Fibroblast of lung (primary cell): ENCODE measurements around the gene GNS. TPM values are rescaled to one million over a fixed set of nuclear protein-coding genes. Genes with fewer than 3 reads are reported as not detected.
A peak's percentile ranks its signal among the peaks of the same experiment; 100 is the strongest.

ENCODE experiments used
- DNase-seq, 2 donors: peaks; one replicate each; pipeline versions ENCODE4 v3.0.0 to v3.0.0-alpha.2; 2010; ENCODE audit warnings: low read depth in 2 of 2
- H2AFZ ChIP-seq: 2 replicates; pipeline ENCODE4 v1.5.1; 2012; ENCODE audit warnings: low read length, control low read depth, inconsistent platforms
- H3K27ac ChIP-seq: 2 replicates; pipeline ENCODE4 v1.5.1; 2011; ENCODE audit warnings: low read length, control low read depth; ENCODE audit not compliant: insufficient read depth
- H3K27me3 ChIP-seq: 2 replicates; pipeline ENCODE4 v1.5.1; 2011; ENCODE audit warnings: mild to moderate bottlenecking, low read length; ENCODE audit not compliant: control insufficient read depth, insufficient read depth
- H3K36me3 ChIP-seq: 2 replicates; pipeline ENCODE4 v1.5.1; 2011; ENCODE audit warnings: low read length; ENCODE audit not compliant: control insufficient read depth, insufficient read depth
- H3K4me1 ChIP-seq: 2 replicates; pipeline ENCODE4 v1.5.1; 2011; ENCODE audit warnings: low read length; ENCODE audit not compliant: control insufficient read depth, insufficient read depth; ENCODE audit errors: extremely low read depth
- H3K4me2 ChIP-seq: 2 replicates; pipeline ENCODE4 v1.5.1; 2011; ENCODE audit warnings: low read length, control low read depth; ENCODE audit not compliant: insufficient read depth; ENCODE audit errors: extremely low read depth
- H3K4me3 ChIP-seq, 4 experiments: fragments of 200-600 bp in 1 of 4; sonication (generic) in 1 of 4; replicated peaks in 1 of 4; 2 replicates each; pipeline ENCODE4 v1.5.1; 2011 to 2016; ENCODE audit warnings: low read length in 4 of 4, low read depth in 3 of 4, mild to moderate bottlenecking in 3 of 4, control low read depth in 2 of 4, inconsistent platforms in 1 of 4, mixed read lengths in 1 of 4; ENCODE audit not compliant: insufficient read depth in 1 of 4; ENCODE audit errors: control extremely low read depth in 1 of 4
- H3K79me2 ChIP-seq: 2 replicates; pipeline ENCODE4 v1.5.1; 2012; ENCODE audit warnings: mild to moderate bottlenecking, low read length, inconsistent platforms; ENCODE audit not compliant: control insufficient read depth, insufficient read depth
- H3K9ac ChIP-seq: 2 replicates; pipeline ENCODE4 v1.5.1; 2011; ENCODE audit warnings: mild to moderate bottlenecking, low read length, control low read depth; ENCODE audit not compliant: insufficient read depth
- H3K9me3 ChIP-seq: 2 replicates; pipeline ENCODE4 v1.5.1; 2012; ENCODE audit warnings: low read depth, low read length; ENCODE audit not compliant: control insufficient read depth, insufficient read depth
- H4K20me1 ChIP-seq: 2 replicates; pipeline ENCODE4 v1.5.1; 2011; ENCODE audit warnings: low read length; ENCODE audit not compliant: control insufficient read depth, insufficient read depth; ENCODE audit errors: extremely low read depth
- CTCF ChIP-seq, 2 donors: IDR thresholded peaks in 1 of 2; conservative IDR thresholded peaks in 1 of 2; 1 replicate in 1 of 2; 2 replicates in 1 of 2; pipeline ENCODE4 v1.5.1; 2011 to 2012; ENCODE audit warnings: low read length in 2 of 2, control low read depth in 1 of 2, inconsistent platforms in 1 of 2, low read depth in 1 of 2, mild to moderate bottlenecking in 1 of 2
- EZH2 ChIP-seq: IDR thresholded peaks from 2 replicates; pipeline ENCODE4 v1.5.1; 2012; ENCODE audit warnings: low read length, control low read depth, mild to moderate bottlenecking; ENCODE audit errors: missing control alignments
- polyA plus RNA-seq, 2 donors: library from polyadenylated mRNA; depleted of rRNA in 1 of 2; stranded (reverse) in 1 of 2; unstranded in 1 of 2; fragments of >200 nt; gene quantifications; 2 replicates each; pipeline ENCODE4 v1.2.1, GENCODE V29; 2011 to 2012; ENCODE audit warnings: missing spikeins in 1 of 2
- total RNA-seq: library from RNA; depleted of rRNA; stranded (reverse); fragments of >200 nt; gene quantifications from 2 replicates; pipeline ENCODE4 v1.2.1, GENCODE V29; 2014

GNS gene
- total and polyA plus RNA-seq, 2 donors (not counting 1 experiment from before 2014, with no cell fraction given) = 219 to 249 TPM

GRCh38 chr12:64696080-64696741 is 63.0 kb downstream of the GNS start:
- Histone ChIP-seq H4K20me1 (no peaks in the 10 kb centered on the region), H3K27ac (no peak overlapping the region), H3K4me3 (no peak overlapping the region), H3K79me2 (no peaks in the 10 kb centered on the region), H3K4me1 (no peaks in the 10 kb centered on the region), H3K9ac (no peak overlapping the region), H3K27me3 (no peaks in the 10 kb centered on the region), H3K4me2 (no peak overlapping the region), H3K9me3 (no peaks in the 10 kb centered on the region), H2AFZ (no peak overlapping the region), H3K36me3 (peaks cover 5% of the 10 kb centered on the region)
- TF ChIP-seq CTCF (conservative IDR thresholded peaks at IDR 0.05 in 1 of 2, IDR thresholded peaks at IDR 0.05 in 1 of 2; ENCODE audit: low read depth in 1 of 2, low read length in 2 of 2) (peak; percentile 26 to 32), EZH2 (no peak)
- DNase-seq = peak; percentile 19 to 66

DNA sequence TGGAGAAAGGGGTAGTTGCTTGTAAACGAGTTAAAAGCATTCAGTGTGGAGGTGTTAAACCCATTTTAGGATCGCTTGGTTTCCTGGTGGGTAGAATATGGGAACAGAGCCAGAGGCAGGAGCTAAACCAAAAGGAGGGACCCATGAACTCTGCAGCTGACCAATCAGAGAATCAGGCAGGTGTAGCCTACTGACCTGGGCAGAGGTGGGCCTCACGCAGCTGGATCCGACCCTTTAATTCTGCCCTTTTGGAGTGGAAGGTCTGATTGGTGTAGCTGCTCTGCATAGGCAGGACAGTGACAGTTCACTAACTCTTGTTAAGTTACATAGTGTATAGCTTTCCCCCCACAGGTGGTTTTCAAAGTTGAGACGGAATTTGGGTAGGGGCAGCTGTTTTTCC is 63.7 kb downstream of the GNS start:
- no peaks in the 10 kb centered on the region for H3K9me3 ChIP-seq
- H3K4me2 ChIP-seq = no peak overlapping the region
- no peaks in the 10 kb centered on the region for H3K4me1 ChIP-seq
- no peaks in the 10 kb centered on the region for H3K27me3 ChIP-seq
- TF ChIP-seq CTCF (conservative IDR thresholded peaks at IDR 0.05 in 1 of 2, IDR thresholded peaks at IDR 0.05 in 1 of 2; ENCODE audit: low read depth in 1 of 2, low read length in 2 of 2) (no peak), EZH2 (no peak)
- H3K27ac ChIP-seq = no peak overlapping the region
- H4K20me1 ChIP-seq = no peaks in the 10 kb centered on the region
- no peak overlapping the region for H3K4me3 ChIP-seq
- H3K79me2 ChIP-seq = no peaks in the 10 kb centered on the region
- H3K9ac ChIP-seq = no peak overlapping the region
- peaks cover 5% of the 10 kb centered on the region for H3K36me3 ChIP-seq
- DNase-seq = no peak
- H2AFZ ChIP-seq = no peak overlapping the region

DNA sequence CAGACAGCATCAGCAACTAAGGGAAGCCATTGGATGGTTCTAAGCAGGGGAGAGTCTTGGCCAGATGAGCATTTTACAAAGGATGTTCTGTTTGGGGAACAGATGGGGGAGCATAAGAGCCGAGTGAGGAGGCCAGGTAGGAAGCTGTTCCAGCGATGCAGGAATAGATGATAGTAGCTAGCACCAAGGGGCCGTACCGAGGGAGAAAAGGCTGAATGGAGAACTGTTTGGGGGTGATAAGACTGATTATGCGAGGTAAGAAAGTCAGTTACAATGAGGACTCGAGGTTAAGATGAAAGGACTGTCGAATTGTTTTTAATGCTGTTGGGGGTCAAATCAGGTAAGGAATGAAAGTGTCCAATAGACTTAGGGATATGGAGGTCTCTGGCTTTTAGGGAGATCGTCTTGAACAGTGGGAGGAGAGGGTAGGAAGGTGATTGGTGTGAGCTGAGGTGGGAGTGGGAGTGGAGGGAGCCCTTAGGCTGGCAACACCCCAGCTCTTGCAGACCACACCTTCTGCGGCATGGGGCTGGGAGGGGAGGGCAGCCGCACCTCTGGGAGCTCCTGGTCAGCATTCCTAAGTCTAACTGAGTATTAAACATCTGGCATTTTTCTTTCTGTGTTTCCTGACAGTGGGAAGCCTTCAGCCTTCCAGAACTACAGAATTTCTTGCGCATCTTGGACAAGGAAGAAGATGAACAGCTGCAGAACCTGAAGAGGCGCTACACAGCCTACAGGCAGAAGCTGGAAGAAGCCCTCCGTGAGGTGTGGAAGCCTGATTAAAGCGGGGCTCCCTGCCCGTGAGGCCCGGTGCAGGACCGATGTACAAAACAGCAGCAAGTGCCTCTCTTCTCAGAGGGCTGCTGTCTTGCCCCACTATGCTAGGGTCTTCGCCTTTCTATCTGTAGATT is 64.8 kb downstream of the GNS start:
- Histone ChIP-seq H3K9ac (no peak overlapping the region), H3K4me2 (no peak overlapping the region), H3K27me3 (no peaks in the 10 kb centered on the region), H3K36me3 (peaks cover 5% of the 10 kb centered on the region), H3K79me2 (peaks cover 1% of the 10 kb centered on the region), H3K4me3 (no peak overlapping the region), H3K4me1 (no peaks in the 10 kb centered on the region), H4K20me1 (no peaks in the 10 kb centered on the region), H3K27ac (no peak overlapping the region), H2AFZ (no peak overlapping the region), H3K9me3 (no peaks in the 10 kb centered on the region)
- no peak for DNase-seq
- no peak for TF ChIP-seq EZH2
- peak in 1 of 2 donors; percentile 1 for TF ChIP-seq CTCF (conservative IDR thresholded peaks at IDR 0.05 in 1 of 2, IDR thresholded peaks at IDR 0.05 in 1 of 2; ENCODE audit: low read depth in 1 of 2, low read length in 2 of 2)
